ENCODE measurements around the gene METTL21A. TPM values are rescaled to one million over a fixed set of nuclear protein-coding genes. Genes with fewer than 3 reads are reported as not detected.
"Not testable (repeated sequence)": the region's sequence is repeated elsewhere in the genome, so short reads cannot be mapped to it uniquely, and the experiment has no call there.

Gene METTL21A
- 10 to 100 TPM; 33.7 to 39.2 TPM for total RNA-seq

GRCh38 chr2:207625014-207625907, at the start of gene METTL21A:
METTL21A (minus strand) TSS chr2:207625394; CDS start chr2:207624375, 1,019 bp downstream.
- DNase-seq = peak; percentile 96
- peak within 1 kb of the TSS; percentile 99 for H3K27ac Mint-ChIP-seq
- peaks cover 32% of the 10 kb centered on the region for H3K36me3 Mint-ChIP-seq
- H3K4me1 Mint-ChIP-seq = peaks cover 37% of the 10 kb centered on the region
- no peaks in the 10 kb centered on the region for H3K9me3 Mint-ChIP-seq
- H3K27me3 Mint-ChIP-seq = no peaks in the 10 kb centered on the region
- peak within 1 kb of the TSS; percentile 90 for H3K4me3 Mint-ChIP-seq

DNA sequence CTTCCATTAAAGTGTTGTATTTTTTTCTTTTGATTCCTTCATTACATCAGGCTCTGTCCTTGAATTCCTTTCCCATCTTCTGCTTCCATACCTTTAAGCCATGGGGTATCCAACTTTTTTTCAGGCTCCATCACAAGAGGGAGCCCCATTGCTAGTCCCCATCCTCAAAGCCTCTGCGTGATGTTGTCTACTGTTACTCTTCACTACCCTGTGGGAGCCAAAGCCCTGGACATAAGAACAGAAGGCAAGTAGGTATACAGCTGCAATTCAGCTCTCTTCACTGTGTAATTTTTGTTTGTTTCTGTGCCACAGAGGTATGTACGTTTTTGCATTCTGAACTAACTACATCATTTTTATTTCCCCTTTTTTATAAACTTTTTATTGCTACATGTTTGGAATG, 49.6 kb upstream of the METTL21A start:
- no peaks in the 10 kb centered on the region for H3K36me3 Mint-ChIP-seq
- H3K9me3 Mint-ChIP-seq = no peaks in the 10 kb centered on the region
- peaks cover 8% of the 10 kb centered on the region for H3K27me3 Mint-ChIP-seq
- peaks cover 2% of the 10 kb centered on the region for H3K4me1 Mint-ChIP-seq
- DNase-seq = no peak
- H3K27ac Mint-ChIP-seq = no peak overlapping the region
- H3K4me3 Mint-ChIP-seq = no peak overlapping the region

- Mint-ChIP-seq H3K27ac (no peak overlapping the region), H3K4me3 (no peak overlapping the region), H3K4me1 (peaks cover 2% of the 10 kb centered on the region), H3K9me3 (no peaks in the 10 kb centered on the region), H3K36me3 (no peaks in the 10 kb centered on the region), H3K27me3 (peaks cover 3% of the 10 kb centered on the region)
- no peak for DNase-seq
These were observed 49.1 kb upstream of the METTL21A start for GRCh38 chr2:207674266-207674774.

GRCh38 chr2:207673431-207673830, 48.2 kb upstream of the METTL21A start:
- no peaks in the 10 kb centered on the region for H3K36me3 Mint-ChIP-seq
- DNase-seq = no peak
- H3K27me3 Mint-ChIP-seq = no peaks in the 10 kb centered on the region
- H3K4me1 Mint-ChIP-seq = peaks cover 2% of the 10 kb centered on the region
- H3K27ac Mint-ChIP-seq = no peak overlapping the region
- no peak overlapping the region for H3K4me3 Mint-ChIP-seq
- no peaks in the 10 kb centered on the region for H3K9me3 Mint-ChIP-seq

DNA sequence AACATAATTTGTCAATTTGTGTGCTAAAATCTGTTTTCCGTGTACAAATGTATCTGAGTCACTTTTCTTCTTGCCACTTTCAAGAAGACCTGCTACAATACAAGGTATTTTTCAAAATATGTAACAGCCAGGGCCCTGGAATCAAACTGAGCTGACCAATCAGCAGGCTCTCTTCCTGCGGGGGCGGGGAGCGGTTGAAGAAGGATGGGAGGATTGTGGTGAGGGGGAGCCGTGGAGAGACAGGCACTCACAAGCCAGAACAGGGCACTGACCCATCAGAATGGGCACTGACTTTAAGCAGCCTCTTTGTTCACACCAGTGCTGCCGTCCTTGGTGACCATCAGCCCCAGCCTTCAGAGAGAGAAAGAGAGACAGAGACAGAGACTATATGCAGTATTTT, 45.7 kb upstream of the METTL21A start:
- Mint-ChIP-seq H3K4me3 (no peak overlapping the region), H3K36me3 (no peaks in the 10 kb centered on the region), H3K9me3 (no peaks in the 10 kb centered on the region), H3K27me3 (no peaks in the 10 kb centered on the region), H3K4me1 (peaks cover 9% of the 10 kb centered on the region), H3K27ac (no peak overlapping the region)
- no peak for DNase-seq

- no peaks in the 10 kb centered on the region for H3K36me3 Mint-ChIP-seq
These were observed 38.8 kb upstream of the METTL21A start for GRCh38 chr2:207663870-207664545.

DNA sequence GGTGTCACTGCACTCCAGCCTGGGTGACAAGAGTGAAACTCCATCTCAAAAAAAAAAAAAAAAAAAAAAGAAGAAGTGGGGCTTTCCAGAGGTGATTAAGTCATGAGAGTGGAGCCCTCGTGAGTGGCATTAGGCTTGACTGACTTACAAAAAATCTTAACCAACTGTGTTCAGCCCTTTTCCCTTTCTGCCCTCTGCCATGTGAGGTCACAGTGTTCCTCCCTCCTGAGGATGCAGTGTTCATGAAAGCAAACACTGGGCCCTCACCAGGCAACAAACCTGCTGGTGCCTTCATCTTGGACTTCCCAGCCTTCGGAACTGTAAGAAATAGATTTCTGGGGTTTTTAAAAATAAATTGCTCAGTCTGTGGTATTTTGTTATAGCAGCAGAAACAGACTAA, 37.0 kb upstream of the METTL21A start:
- no peak for DNase-seq
- Mint-ChIP-seq H3K4me3 (no peak overlapping the region), H3K9me3 (no peaks in the 10 kb centered on the region), H3K27me3 (no peaks in the 10 kb centered on the region), H3K36me3 (no peaks in the 10 kb centered on the region), H3K27ac (peak overlapping the region; percentile 17), H3K4me1 (peaks cover 5% of the 10 kb centered on the region)

More at GRCh38 chr2:207663870-207664545, 38.8 kb upstream of the METTL21A start:
- H3K4me1 Mint-ChIP-seq = peaks cover 7% of the 10 kb centered on the region
- H3K9me3 Mint-ChIP-seq = no peaks in the 10 kb centered on the region
- DNase-seq = no peak
- no peak overlapping the region for H3K27ac Mint-ChIP-seq
- H3K4me3 Mint-ChIP-seq = no peak overlapping the region
- no peaks in the 10 kb centered on the region for H3K27me3 Mint-ChIP-seq

DNA sequence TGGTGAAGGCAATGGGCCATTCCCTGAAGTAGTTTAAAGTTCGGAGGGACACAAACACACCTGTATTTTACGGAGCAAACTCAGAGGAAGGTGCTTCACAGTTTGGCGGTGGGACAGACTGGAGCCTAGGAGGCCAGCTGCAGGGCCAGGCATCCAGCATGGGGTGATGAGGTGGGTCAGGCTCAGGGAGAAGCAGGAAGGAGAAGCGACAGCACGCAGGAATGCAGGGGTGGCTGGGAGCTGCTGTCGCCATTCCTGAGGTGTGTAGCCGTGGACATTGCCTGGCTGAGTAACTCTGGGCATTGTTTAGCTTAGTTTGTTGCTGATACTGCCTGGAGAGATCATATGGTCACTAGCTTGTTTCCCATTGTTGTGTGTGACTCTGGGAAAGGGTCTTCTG, 35.8 kb upstream of the METTL21A start:
- DNase-seq = no peak
- Mint-ChIP-seq H3K9me3 (no peaks in the 10 kb centered on the region), H3K4me3 (no peak overlapping the region), H3K4me1 (no peaks in the 10 kb centered on the region), H3K27me3 (no peaks in the 10 kb centered on the region), H3K36me3 (no peaks in the 10 kb centered on the region), H3K27ac (no peak overlapping the region)

- H3K27me3 Mint-ChIP-seq = no peaks in the 10 kb centered on the region
- H3K4me1 Mint-ChIP-seq = no peaks in the 10 kb centered on the region
- no peaks in the 10 kb centered on the region for H3K9me3 Mint-ChIP-seq
- no peaks in the 10 kb centered on the region for H3K36me3 Mint-ChIP-seq
- H3K4me3 Mint-ChIP-seq = no peak overlapping the region
- no peak for DNase-seq
- H3K27ac Mint-ChIP-seq = no peak overlapping the region
These were observed 33.0 kb upstream of the METTL21A start for GRCh38 chr2:207658156-207658555.

GRCh38 chr2:207655000-207655399, 29.8 kb upstream of the METTL21A start:
- H3K4me1 Mint-ChIP-seq = no peaks in the 10 kb centered on the region
- no peaks in the 10 kb centered on the region for H3K36me3 Mint-ChIP-seq
- no peak overlapping the region for H3K27ac Mint-ChIP-seq
- H3K27me3 Mint-ChIP-seq = no peaks in the 10 kb centered on the region
- no peak overlapping the region for H3K4me3 Mint-ChIP-seq
- no peaks in the 10 kb centered on the region for H3K9me3 Mint-ChIP-seq
- no peak for DNase-seq

GRCh38 chr2:207646582-207646981, 21.4 kb upstream of the METTL21A start:
- H3K9me3 Mint-ChIP-seq, H3K4me3 Mint-ChIP-seq, H3K36me3 Mint-ChIP-seq, H3K27me3 Mint-ChIP-seq, DNase-seq, H3K27ac Mint-ChIP-seq, H3K4me1 Mint-ChIP-seq: not testable (repeated sequence)

- H3K27ac Mint-ChIP-seq = no peak overlapping the region
- H3K4me3 Mint-ChIP-seq = no peak overlapping the region
- H3K36me3 Mint-ChIP-seq = no peaks in the 10 kb centered on the region
- H3K27me3 Mint-ChIP-seq = no peaks in the 10 kb centered on the region
- peaks cover 1% of the 10 kb centered on the region for H3K4me1 Mint-ChIP-seq
- no peak for DNase-seq
- H3K9me3 Mint-ChIP-seq = peaks cover 4% of the 10 kb centered on the region
These were observed 18.7 kb upstream of the METTL21A start for GRCh38 chr2:207643892-207644291.

GRCh38 chr2:207640661-207641060, 15.5 kb upstream of the METTL21A start:
- no peak overlapping the region for H3K27ac Mint-ChIP-seq
- DNase-seq = no peak
- no peaks in the 10 kb centered on the region for H3K36me3 Mint-ChIP-seq
- no peaks in the 10 kb centered on the region for H3K4me1 Mint-ChIP-seq
- no peak overlapping the region for H3K4me3 Mint-ChIP-seq
- no peaks in the 10 kb centered on the region for H3K27me3 Mint-ChIP-seq
- H3K9me3 Mint-ChIP-seq = peaks cover 4% of the 10 kb centered on the region

- Mint-ChIP-seq H3K27me3 (no peaks in the 10 kb centered on the region), H3K4me1 (no peaks in the 10 kb centered on the region), H3K9me3 (peaks cover 4% of the 10 kb centered on the region), H3K36me3 (no peaks in the 10 kb centered on the region), H3K27ac (no peak overlapping the region), H3K4me3 (no peak overlapping the region)
- DNase-seq = no peak
These were observed 15.0 kb upstream of the METTL21A start for GRCh38 chr2:207640160-207640559.

GRCh38 chr2:207639288-207639687, 14.1 kb upstream of the METTL21A start:
- not testable (repeated sequence) for H3K4me3 Mint-ChIP-seq, H3K27ac Mint-ChIP-seq, H3K9me3 Mint-ChIP-seq, H3K27me3 Mint-ChIP-seq, H3K4me1 Mint-ChIP-seq, H3K36me3 Mint-ChIP-seq, DNase-seq

All from activated naive CD8-positive, alpha-beta T cell treated with anti-CD3 and anti-CD28 coated beads for 36 hours (primary cell).